ENCODE measurements around the gene OSGEP.

OSGEP gene

DNA sequence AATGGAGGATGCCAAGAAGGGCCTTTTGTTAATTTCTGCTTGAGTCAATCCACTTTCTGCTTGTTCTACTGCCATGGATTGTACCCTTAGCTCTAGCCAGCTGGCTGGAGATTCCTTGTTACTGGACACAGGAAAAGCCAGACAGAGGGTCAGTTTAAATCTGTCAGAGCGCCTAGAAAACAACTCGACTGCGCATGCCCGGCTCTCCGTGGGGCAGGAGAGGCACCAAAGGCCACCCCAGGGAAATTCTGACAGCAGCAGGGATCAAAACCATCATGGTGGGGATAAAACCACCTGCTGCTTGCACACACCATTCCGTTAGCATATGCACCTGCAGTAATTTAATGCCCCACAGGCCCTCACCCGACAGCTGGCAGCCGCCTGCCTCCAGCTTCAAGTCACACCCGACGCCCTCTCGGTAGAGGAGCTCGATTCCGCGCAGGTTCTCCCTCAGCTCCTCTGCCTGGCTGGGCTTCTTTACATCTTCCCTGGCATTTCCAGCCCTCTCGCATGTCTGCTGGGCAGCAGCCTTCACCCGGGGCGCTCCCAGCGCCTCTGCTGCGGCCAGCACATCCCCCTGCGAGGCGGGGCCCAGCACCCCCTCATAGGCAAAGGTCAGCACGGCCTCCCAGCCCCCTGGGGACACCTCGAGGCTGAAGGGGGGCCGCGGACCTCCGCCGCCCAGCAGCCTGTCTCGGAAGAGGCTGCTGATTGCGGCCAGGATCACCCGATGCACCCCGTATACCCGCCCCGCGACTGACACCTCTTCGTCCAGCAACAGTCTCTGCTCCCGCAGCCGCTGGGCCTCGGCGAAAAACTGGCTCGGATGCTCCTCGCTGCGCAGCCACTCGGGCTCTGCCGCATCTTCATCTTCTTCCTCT is 19.7 kb downstream of the OSGEP start:
- TF ChIP-seq, protein P1, sequence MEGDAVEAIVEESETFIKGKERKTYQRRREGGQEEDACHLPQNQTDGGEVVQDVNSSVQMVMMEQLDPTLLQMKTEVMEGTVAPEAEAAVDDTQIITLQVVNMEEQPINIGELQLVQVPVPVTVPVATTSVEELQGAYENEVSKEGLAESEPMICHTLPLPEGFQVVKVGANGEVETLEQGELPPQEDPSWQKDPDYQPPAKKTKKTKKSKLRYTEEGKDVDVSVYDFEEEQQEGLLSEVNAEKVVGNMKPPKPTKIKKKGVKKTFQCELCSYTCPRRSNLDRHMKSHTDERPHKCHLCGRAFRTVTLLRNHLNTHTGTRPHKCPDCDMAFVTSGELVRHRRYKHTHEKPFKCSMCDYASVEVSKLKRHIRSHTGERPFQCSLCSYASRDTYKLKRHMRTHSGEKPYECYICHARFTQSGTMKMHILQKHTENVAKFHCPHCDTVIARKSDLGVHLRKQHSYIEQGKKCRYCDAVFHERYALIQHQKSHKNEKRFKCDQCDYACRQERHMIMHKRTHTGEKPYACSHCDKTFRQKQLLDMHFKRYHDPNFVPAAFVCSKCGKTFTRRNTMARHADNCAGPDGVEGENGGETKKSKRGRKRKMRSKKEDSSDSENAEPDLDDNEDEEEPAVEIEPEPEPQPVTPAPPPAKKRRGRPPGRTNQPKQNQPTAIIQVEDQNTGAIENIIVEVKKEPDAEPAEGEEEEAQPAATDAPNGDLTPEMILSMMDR (IDR thresholded peaks at IDR 0.05; ENCODE audit: low read depth, low read length, missing control alignments), result no peak
- DNase-seq (ENCODE audit: extremely low read depth, low read depth), result no peak
- H3K4me3 ChIP-seq (replicated peaks; ENCODE audit: low read depth, low read length), result no peak overlapping the region

DNA sequence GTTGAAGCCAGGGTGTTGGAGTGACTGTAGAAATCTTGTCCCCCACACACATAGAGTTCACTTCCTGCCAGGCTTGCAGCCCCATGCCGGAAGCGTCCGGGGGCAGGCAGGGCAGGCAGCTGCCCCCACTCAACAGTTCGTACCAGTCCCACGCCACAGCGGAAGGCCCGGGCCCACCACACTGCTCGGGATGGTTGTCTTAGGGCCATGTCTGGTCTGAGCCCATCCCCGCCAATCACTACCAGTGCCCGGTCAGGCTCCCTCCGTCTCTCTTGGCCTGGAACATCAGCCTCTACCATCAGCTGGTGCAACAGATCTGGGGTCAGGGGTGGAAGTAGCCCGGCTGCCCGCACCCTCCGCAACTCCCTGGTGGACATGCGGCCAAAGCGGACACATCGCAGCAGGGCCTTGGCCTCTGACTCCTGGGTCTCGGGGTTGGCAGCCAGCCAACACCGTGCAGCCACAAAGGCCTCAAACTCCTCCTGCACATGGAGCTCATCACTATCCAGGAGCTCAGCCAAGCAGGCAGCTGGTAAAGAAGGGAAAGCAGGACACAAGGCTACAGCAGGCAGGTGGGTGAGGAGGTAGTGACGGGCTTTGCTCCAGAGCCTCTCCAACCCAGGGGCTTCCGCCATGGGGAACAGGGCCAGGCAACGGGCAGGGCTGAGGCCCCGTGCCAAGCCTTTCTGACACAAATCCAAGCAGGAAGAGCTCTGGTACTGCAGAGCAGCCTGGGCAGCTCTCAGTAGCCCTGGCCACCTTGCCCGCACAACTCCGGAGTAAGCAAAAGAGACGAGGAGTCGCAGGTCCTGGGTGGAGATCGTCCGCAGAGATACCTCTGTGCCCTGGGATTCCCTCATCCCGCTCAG is 24.6 kb downstream of the OSGEP start:
- no peak overlapping the region for H3K4me3 ChIP-seq (replicated peaks; ENCODE audit: low read depth, low read length)

DNA sequence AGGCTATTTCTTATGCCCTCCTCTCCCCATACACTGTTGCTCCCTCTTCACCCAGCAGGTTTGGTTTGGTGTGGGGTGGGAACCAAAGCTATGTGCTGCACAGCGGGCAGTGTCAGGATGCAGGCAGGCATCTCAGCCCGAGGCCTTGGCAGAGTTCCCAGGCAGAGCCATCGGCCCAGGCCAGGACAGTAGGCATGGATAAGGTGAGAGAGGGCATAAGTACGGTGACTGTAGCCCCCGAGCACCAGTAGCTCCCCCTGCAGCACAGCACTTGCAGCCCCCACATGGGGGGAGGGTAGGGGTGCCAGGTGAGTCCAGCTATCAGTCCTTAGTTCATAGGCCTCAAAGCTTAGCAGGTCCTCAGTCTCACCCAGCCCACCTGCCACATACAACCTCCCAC is 25.8 kb downstream of the OSGEP start:
- H3K4me3 ChIP-seq (replicated peaks; ENCODE audit: low read depth, low read length), result no peak overlapping the region
- TF ChIP-seq, protein P1 (IDR thresholded peaks at IDR 0.05; ENCODE audit: low read depth, low read length, missing control alignments), result no peak
- no peak for DNase-seq (ENCODE audit: extremely low read depth, low read depth)

More for the DNA sequence above, 24.6 kb downstream of the OSGEP start:
- TF ChIP-seq, protein P1 (IDR thresholded peaks at IDR 0.05; ENCODE audit: low read depth, low read length, missing control alignments), result no peak
- DNase-seq (ENCODE audit: extremely low read depth, low read depth), result no peak

DNA sequence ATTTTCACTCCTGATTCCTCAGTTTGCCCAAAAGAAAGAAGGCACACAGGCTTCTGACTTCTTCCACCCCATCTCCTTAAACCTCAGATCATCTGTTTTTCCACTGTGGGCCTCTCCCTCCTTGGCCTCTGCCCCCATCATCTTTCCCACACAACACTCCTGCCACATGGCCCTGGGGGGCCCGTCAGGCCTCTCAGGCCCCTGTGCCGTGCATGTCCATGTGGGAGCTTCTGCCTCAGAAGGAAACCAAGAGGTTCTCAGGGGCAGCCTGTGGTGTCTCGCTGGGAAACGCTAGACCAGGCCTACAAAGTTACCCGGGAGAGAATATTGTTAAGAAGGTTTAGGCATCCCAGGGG is 26.6 kb downstream of the OSGEP start:
- no peak overlapping the region for H3K4me3 ChIP-seq (replicated peaks; ENCODE audit: low read depth, low read length)
- TF ChIP-seq, protein P1 (IDR thresholded peaks at IDR 0.05; ENCODE audit: low read depth, low read length, missing control alignments), result no peak
- DNase-seq (ENCODE audit: extremely low read depth, low read depth), result no peak

DNA sequence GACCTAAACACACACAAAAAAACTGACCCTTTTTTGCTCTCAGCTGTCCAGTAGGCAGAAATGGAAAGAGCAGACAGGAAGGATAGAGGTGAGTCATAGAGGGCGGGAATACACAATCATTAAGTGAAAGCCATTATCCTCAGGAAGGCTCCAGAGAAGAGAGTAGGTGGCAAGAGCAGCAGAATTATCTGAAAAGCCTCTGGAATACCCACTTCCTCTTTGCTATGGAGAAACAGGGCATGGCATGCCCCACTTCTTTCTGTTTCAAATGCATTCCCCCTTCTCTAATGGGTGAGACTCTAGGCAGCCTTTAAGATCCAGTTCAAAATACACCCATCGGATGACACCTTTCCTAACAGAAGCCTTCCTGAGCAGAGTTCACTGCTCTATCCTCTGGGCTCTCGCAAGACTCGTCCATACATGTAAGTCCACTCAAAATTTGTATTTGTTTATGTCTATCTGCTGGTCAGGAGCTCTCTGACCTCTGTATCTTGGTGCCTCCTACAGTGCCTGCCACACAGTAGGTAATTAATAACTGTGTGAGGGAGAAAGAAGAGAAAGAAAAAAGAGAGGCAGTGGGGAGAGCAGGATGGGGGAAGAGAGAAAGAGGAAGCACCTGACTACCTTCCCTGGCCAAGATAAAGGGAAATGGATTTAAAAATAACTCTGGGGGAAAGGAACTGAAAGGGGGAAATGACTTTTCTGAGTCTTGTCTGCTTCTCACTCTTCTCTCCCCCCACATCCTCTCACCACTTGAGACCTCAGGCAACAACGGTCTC is 27.2 kb downstream of the OSGEP start:
- DNase-seq (ENCODE audit: extremely low read depth, low read depth), result peak; percentile 58
- TF ChIP-seq, protein P1 (IDR thresholded peaks at IDR 0.05; ENCODE audit: low read depth, low read length, missing control alignments), result no peak
- no peak overlapping the region for H3K4me3 ChIP-seq (replicated peaks; ENCODE audit: low read depth, low read length)

DNA sequence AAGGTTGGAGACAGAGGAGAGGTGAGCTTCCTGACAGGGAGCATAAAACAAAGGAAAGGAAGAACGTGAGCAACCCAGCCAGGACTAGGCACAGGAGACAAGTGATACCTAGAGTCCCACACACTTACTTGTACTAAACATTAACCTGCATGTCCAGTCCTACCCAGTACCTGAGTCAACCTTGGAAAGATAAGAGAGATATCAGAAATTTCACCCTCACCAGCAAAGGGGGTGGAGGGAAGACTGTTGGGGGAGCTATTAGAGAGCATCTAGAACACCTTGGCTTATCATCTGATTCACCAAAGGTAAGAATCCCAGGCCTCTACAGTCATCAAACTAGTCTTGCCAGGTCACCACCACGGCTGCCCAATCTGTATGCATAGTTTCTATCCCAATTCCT is 29.8 kb downstream of the OSGEP start:
- H3K4me3 ChIP-seq (replicated peaks; ENCODE audit: low read depth, low read length), result no peak overlapping the region
- DNase-seq (ENCODE audit: extremely low read depth, low read depth), result no peak
- TF ChIP-seq, protein P1 (IDR thresholded peaks at IDR 0.05; ENCODE audit: low read depth, low read length, missing control alignments), result no peak

Measured in HFF-Myc (cell line).